ENCODE data around the gene CAPZB.

GRCh38 chr1:19327736-19328135 is 157.6 kb downstream of the CAPZB start:
- TF ChIP-seq EZH2 (IDR thresholded peaks at IDR 0.05; ENCODE audit: insufficient read depth, poor library complexity, severe bottlenecking), result no peak
- no peak for TF ChIP-seq EZH2phosphoT487 (IDR thresholded peaks at IDR 0.05; ENCODE audit: insufficient read depth, low read depth)
